Measurements from ENCODE around the gene SRRM4.

SRRM4 gene

DNA sequence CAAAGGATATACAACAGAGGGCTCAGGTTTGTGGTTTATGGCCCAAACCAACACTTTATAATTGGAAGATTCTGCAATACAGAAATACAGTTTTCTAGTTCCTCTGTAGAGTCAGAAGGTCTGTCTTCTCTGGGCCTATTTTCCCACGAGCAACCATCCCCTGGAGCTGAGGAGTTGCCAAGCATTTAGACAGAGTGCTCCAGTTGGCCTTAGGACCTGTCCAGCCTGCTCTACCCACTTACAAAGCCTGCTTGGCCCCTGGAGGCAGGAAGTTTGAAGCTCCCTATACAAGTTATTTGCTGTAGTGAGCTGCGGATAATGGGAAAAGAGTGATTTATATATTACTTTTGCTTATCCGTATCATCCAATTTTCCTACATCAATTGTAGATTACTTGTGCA, 136.6 kb downstream of the SRRM4 start:
- Histone ChIP-seq H3F3A (ENCODE audit: control insufficient read depth, insufficient read depth) (no peaks in the 10 kb centered on the region), H3K36me3 (ENCODE audit: control insufficient read depth, low read length) (no peaks in the 10 kb centered on the region), H3K9me3 (ENCODE audit: control insufficient read depth, insufficient read depth, low read length) (no peaks in the 10 kb centered on the region), H3K9me2 (replicated peaks; ENCODE audit: control insufficient read depth, low read length) (no peaks in the 10 kb centered on the region), H3K4me2 (ENCODE audit: low read length) (no peak overlapping the region), H3K4me3 (ENCODE audit: low read length) (no peak overlapping the region), H3K4me1 (ENCODE audit: control insufficient read depth, low read length) (no peaks in the 10 kb centered on the region), H4K20me1 (ENCODE audit: control insufficient read depth, insufficient read depth, low read depth, low read length) (no peaks in the 10 kb centered on the region), H3K79me2 (ENCODE audit: control insufficient read depth, low read length) (no peaks in the 10 kb centered on the region), H3K27ac (ENCODE audit: low read depth, low read length) (no peak overlapping the region), H3K27me3 (ENCODE audit: control insufficient read depth, low read length) (0 out of 2 replicates have a peak, but pooled peaks cover 2% of the 10 kb centered on the region)
- TF ChIP-seq, protein P1, sequence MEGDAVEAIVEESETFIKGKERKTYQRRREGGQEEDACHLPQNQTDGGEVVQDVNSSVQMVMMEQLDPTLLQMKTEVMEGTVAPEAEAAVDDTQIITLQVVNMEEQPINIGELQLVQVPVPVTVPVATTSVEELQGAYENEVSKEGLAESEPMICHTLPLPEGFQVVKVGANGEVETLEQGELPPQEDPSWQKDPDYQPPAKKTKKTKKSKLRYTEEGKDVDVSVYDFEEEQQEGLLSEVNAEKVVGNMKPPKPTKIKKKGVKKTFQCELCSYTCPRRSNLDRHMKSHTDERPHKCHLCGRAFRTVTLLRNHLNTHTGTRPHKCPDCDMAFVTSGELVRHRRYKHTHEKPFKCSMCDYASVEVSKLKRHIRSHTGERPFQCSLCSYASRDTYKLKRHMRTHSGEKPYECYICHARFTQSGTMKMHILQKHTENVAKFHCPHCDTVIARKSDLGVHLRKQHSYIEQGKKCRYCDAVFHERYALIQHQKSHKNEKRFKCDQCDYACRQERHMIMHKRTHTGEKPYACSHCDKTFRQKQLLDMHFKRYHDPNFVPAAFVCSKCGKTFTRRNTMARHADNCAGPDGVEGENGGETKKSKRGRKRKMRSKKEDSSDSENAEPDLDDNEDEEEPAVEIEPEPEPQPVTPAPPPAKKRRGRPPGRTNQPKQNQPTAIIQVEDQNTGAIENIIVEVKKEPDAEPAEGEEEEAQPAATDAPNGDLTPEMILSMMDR (IDR thresholded peaks at IDR 0.05; ENCODE audit: low read depth, low read length, poor library complexity, severe bottlenecking) = no peak
- no peak for TF ChIP-seq EZH2phosphoT487 (IDR thresholded peaks at IDR 0.05; ENCODE audit: borderline replicate concordance, low read length)

DNA sequence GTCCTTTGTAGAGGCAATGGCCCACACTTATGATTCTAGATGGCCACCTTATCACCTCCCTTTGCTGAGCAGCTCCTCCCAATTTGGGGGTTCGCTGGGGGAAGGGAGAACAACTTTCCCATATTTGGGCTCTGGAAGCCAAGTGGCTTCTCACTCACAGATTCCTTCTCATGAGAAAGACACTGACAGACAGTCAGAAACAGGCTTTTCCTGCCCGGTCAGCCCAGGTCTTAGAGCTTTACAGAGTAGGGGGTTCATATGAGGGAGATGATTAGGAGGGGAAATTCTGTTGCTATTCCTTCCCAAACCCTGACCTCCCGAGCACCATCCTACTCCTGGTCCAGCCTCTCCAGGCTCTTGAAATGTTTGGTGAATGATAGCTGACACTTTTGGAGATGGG, 137.3 kb downstream of the SRRM4 start:
- 0 out of 2 replicates have a peak, but pooled peaks cover 2% of the 10 kb centered on the region for H3K27me3 ChIP-seq (ENCODE audit: control insufficient read depth, low read length)
- H4K20me1 ChIP-seq (ENCODE audit: control insufficient read depth, insufficient read depth, low read depth, low read length) = no peaks in the 10 kb centered on the region
- H3K27ac ChIP-seq (ENCODE audit: low read depth, low read length) = no peak overlapping the region
- no peak overlapping the region for H3K4me2 ChIP-seq (ENCODE audit: low read length)
- no peaks in the 10 kb centered on the region for H3F3A ChIP-seq (ENCODE audit: control insufficient read depth, insufficient read depth)
- H3K9me3 ChIP-seq (ENCODE audit: control insufficient read depth, insufficient read depth, low read length) = no peaks in the 10 kb centered on the region
- no peaks in the 10 kb centered on the region for H3K4me1 ChIP-seq (ENCODE audit: control insufficient read depth, low read length)
- no peaks in the 10 kb centered on the region for H3K36me3 ChIP-seq (ENCODE audit: control insufficient read depth, low read length)
- TF ChIP-seq, protein P1 (IDR thresholded peaks at IDR 0.05; ENCODE audit: low read depth, low read length, poor library complexity, severe bottlenecking) = no peak
- TF ChIP-seq EZH2phosphoT487 (IDR thresholded peaks at IDR 0.05; ENCODE audit: borderline replicate concordance, low read length) = no peak
- no peaks in the 10 kb centered on the region for H3K79me2 ChIP-seq (ENCODE audit: control insufficient read depth, low read length)
- H3K4me3 ChIP-seq (ENCODE audit: low read length) = no peak overlapping the region
- H3K9me2 ChIP-seq (replicated peaks; ENCODE audit: control insufficient read depth, low read length) = no peaks in the 10 kb centered on the region

DNA sequence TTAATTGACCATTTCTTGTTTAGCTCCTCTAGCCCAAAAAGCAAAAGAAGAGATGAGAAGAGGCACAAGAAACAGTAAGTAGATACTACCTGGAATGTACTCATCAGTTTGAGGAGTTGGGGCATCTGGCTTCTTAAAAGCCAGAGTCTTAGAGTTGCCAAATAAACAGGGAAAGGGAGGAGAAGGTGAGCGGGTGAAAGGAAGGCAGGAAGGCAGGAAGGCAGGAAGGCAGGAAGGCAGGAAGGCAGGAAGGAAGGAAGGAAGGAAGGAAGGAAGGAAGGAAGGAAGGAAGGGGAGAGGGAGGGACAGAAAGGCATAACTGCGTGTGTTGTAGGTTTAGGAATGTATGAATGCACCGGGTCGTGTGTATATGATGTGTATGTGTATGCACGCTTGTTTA, 140.7 kb downstream of the SRRM4 start:
- Histone ChIP-seq H3K4me2 (ENCODE audit: low read length) (no peak overlapping the region), H3K4me1 (ENCODE audit: control insufficient read depth, low read length) (no peaks in the 10 kb centered on the region), H3K27me3 (ENCODE audit: control insufficient read depth, low read length) (0 out of 2 replicates have a peak, but pooled peaks cover 2% of the 10 kb centered on the region), H3K27ac (ENCODE audit: low read depth, low read length) (no peak overlapping the region), H3F3A (ENCODE audit: control insufficient read depth, insufficient read depth) (no peaks in the 10 kb centered on the region), H3K9me2 (replicated peaks; ENCODE audit: control insufficient read depth, low read length) (no peaks in the 10 kb centered on the region), H3K4me3 (ENCODE audit: low read length) (no peak overlapping the region), H3K79me2 (ENCODE audit: control insufficient read depth, low read length) (no peaks in the 10 kb centered on the region), H3K9me3 (ENCODE audit: control insufficient read depth, insufficient read depth, low read length) (no peaks in the 10 kb centered on the region), H3K36me3 (ENCODE audit: control insufficient read depth, low read length) (no peaks in the 10 kb centered on the region), H4K20me1 (ENCODE audit: control insufficient read depth, insufficient read depth, low read depth, low read length) (no peaks in the 10 kb centered on the region)
- no peak for TF ChIP-seq EZH2phosphoT487 (IDR thresholded peaks at IDR 0.05; ENCODE audit: borderline replicate concordance, low read length)
- TF ChIP-seq, protein P1 (IDR thresholded peaks at IDR 0.05; ENCODE audit: low read depth, low read length, poor library complexity, severe bottlenecking) = no peak

All from DOHH2 (cell line).